Activated CD4-positive, alpha-beta T cell treated with anti-CD3 and anti-CD28 coated beads, Interleukin-2, amount 50 U/mL, for 24 hours (primary cell): ENCODE measurements around the gene PIEZO2.
"Not testable (repeated sequence)": the region's sequence is repeated elsewhere in the genome, so short reads cannot be mapped to it uniquely, and the experiment has no call there.

ENCODE experiments used
- DNase-seq, 2 donors: peaks; one replicate each; pipeline ENCODE4 v3.0.0-alpha.2; 2020; ENCODE audit warnings: low read depth in 1 of 2, low spot score in 1 of 2

Gene PIEZO2

GRCh38 chr18:10979411-10979810, 170.0 kb downstream of the PIEZO2 start:
- no peak for DNase-seq

- DNase-seq: no peak
Measured at GRCh38 chr18:10977042-10977441, 172.3 kb downstream of the PIEZO2 start.

GRCh38 chr18:10973567-10974203, 175.7 kb downstream of the PIEZO2 start:
- DNase-seq: no peak

- no peak for DNase-seq
Measured at GRCh38 chr18:10971717-10972116, 177.7 kb downstream of the PIEZO2 start.

- no peak for DNase-seq
Measured at GRCh38 chr18:10965119-10965518, 184.2 kb downstream of the PIEZO2 start.

GRCh38 chr18:10953672-10954071, 195.7 kb downstream of the PIEZO2 start:
- no peak for DNase-seq

- no peak for DNase-seq
Measured at GRCh38 chr18:10951631-10952544, 197.5 kb downstream of the PIEZO2 start.

- no peak for DNase-seq
Measured at GRCh38 chr18:10950876-10951630, 198.3 kb downstream of the PIEZO2 start.

GRCh38 chr18:10950080-10950875, 199.1 kb downstream of the PIEZO2 start:
- no peak for DNase-seq

GRCh38 chr18:10949655-10950054, 199.7 kb downstream of the PIEZO2 start:
- DNase-seq: no peak

- no peak for DNase-seq
Measured at GRCh38 chr18:10948421-10948820, 200.9 kb downstream of the PIEZO2 start.

- no peak for DNase-seq
Measured at GRCh38 chr18:10946058-10946457, 203.3 kb downstream of the PIEZO2 start.

- no peak for DNase-seq
Measured at GRCh38 chr18:10942998-10943397, 206.4 kb downstream of the PIEZO2 start.

- DNase-seq: no peak
Measured at GRCh38 chr18:10939822-10940221, 209.5 kb downstream of the PIEZO2 start.

- no peak for DNase-seq
Measured at GRCh38 chr18:10937743-10938640, 211.4 kb downstream of the PIEZO2 start.

GRCh38 chr18:10936176-10937053, 213.0 kb downstream of the PIEZO2 start:
- no peak for DNase-seq

GRCh38 chr18:10935588-10935987, 213.8 kb downstream of the PIEZO2 start:
- no peak for DNase-seq

- not testable (repeated sequence) for DNase-seq
Measured at GRCh38 chr18:10933648-10934047, 215.7 kb downstream of the PIEZO2 start.

GRCh38 chr18:10930076-10930475, 219.3 kb downstream of the PIEZO2 start:
- no peak for DNase-seq
